Measurements from ENCODE around the gene TPCN2.

Gene TPCN2

GRCh38 chr11:69114811-69115523, 66.2 kb downstream of the TPCN2 start:
- Histone ChIP-seq H3K27ac (ENCODE audit: low read depth, low read length) (no peak overlapping the region), H3K4me1 (ENCODE audit: insufficient read depth, low read length) (no peaks in the 10 kb centered on the region), H3K9me3 (ENCODE audit: low read length) (no peaks in the 10 kb centered on the region), H3K9ac (ENCODE audit: low read length) (no peak overlapping the region), H3K36me3 (ENCODE audit: insufficient read depth, low read length) (no peaks in the 10 kb centered on the region), H3K4me3 (ENCODE audit: low read depth in 1 of 2, low read length in 2 of 2) (no peak overlapping the region), H3K27me3 (ENCODE audit: control insufficient read depth in 1 of 2, insufficient read depth in 2 of 2, low read length in 2 of 2) (no peaks in the 10 kb centered on the region)

- no peak overlapping the region for H3K27ac ChIP-seq (ENCODE audit: low read depth, low read length)
- H3K4me3 ChIP-seq (ENCODE audit: low read depth in 1 of 2, low read length in 2 of 2): no peak overlapping the region
- no peaks in the 10 kb centered on the region for H3K27me3 ChIP-seq (ENCODE audit: control insufficient read depth in 1 of 2, insufficient read depth in 2 of 2, low read length in 2 of 2)
- no peak overlapping the region for H3K9ac ChIP-seq (ENCODE audit: low read length)
- H3K36me3 ChIP-seq (ENCODE audit: insufficient read depth, low read length): no peaks in the 10 kb centered on the region
- no peaks in the 10 kb centered on the region for H3K4me1 ChIP-seq (ENCODE audit: insufficient read depth, low read length)
- no peaks in the 10 kb centered on the region for H3K9me3 ChIP-seq (ENCODE audit: low read length)
These were observed 67.1 kb downstream of the TPCN2 start for GRCh38 chr11:69115586-69116560.

GRCh38 chr11:69116671-69117070, 67.9 kb downstream of the TPCN2 start:
- Histone ChIP-seq H3K9me3 (ENCODE audit: low read length) (no peaks in the 10 kb centered on the region), H3K27me3 (ENCODE audit: control insufficient read depth in 1 of 2, insufficient read depth in 2 of 2, low read length in 2 of 2) (no peaks in the 10 kb centered on the region)

GRCh38 chr11:69119190-69119589, 70.5 kb downstream of the TPCN2 start:
- no peak overlapping the region for H3K4me3 ChIP-seq (ENCODE audit: low read depth in 1 of 2, low read length in 2 of 2)
- H3K4me1 ChIP-seq (ENCODE audit: insufficient read depth, low read length): peaks cover 12% of the 10 kb centered on the region
- no peak overlapping the region for H3K27ac ChIP-seq (ENCODE audit: low read depth, low read length)
- no peaks in the 10 kb centered on the region for H3K27me3 ChIP-seq (ENCODE audit: control insufficient read depth in 1 of 2, insufficient read depth in 2 of 2, low read length in 2 of 2)
- H3K36me3 ChIP-seq (ENCODE audit: insufficient read depth, low read length): no peaks in the 10 kb centered on the region
- H3K9me3 ChIP-seq (ENCODE audit: low read length): no peaks in the 10 kb centered on the region
- no peak overlapping the region for H3K9ac ChIP-seq (ENCODE audit: low read length)

More at GRCh38 chr11:69116671-69117070, 67.9 kb downstream of the TPCN2 start:
- Histone ChIP-seq H3K36me3 (ENCODE audit: insufficient read depth, low read length) (no peaks in the 10 kb centered on the region), H3K4me3 (ENCODE audit: low read depth in 1 of 2, low read length in 2 of 2) (no peak overlapping the region), H3K9ac (ENCODE audit: low read length) (no peak overlapping the region), H3K27ac (ENCODE audit: low read depth, low read length) (no peak overlapping the region), H3K4me1 (ENCODE audit: insufficient read depth, low read length) (no peaks in the 10 kb centered on the region)

GRCh38 chr11:69120096-69120875, 71.6 kb downstream of the TPCN2 start:
- Histone ChIP-seq H3K36me3 (ENCODE audit: insufficient read depth, low read length) (no peaks in the 10 kb centered on the region), H3K4me1 (ENCODE audit: insufficient read depth, low read length) (peaks cover 12% of the 10 kb centered on the region), H3K27me3 (ENCODE audit: control insufficient read depth in 1 of 2, insufficient read depth in 2 of 2, low read length in 2 of 2) (no peaks in the 10 kb centered on the region), H3K27ac (ENCODE audit: low read depth, low read length) (no peak overlapping the region), H3K9ac (ENCODE audit: low read length) (no peak overlapping the region), H3K4me3 (ENCODE audit: low read depth in 1 of 2, low read length in 2 of 2) (no peak overlapping the region), H3K9me3 (ENCODE audit: low read length) (no peaks in the 10 kb centered on the region)

- Histone ChIP-seq H3K4me1 (ENCODE audit: insufficient read depth, low read length) (peaks cover 12% of the 10 kb centered on the region), H3K9ac (ENCODE audit: low read length) (no peak overlapping the region), H3K9me3 (ENCODE audit: low read length) (no peaks in the 10 kb centered on the region), H3K27me3 (ENCODE audit: control insufficient read depth in 1 of 2, insufficient read depth in 2 of 2, low read length in 2 of 2) (no peaks in the 10 kb centered on the region), H3K4me3 (ENCODE audit: low read depth in 1 of 2, low read length in 2 of 2) (no peak overlapping the region), H3K36me3 (ENCODE audit: insufficient read depth, low read length) (no peaks in the 10 kb centered on the region), H3K27ac (ENCODE audit: low read depth, low read length) (no peak overlapping the region)
These were observed 72.3 kb downstream of the TPCN2 start for GRCh38 chr11:69121021-69121420.

GRCh38 chr11:69121621-69122325, 73.0 kb downstream of the TPCN2 start:
- Histone ChIP-seq H3K4me3 (ENCODE audit: low read depth in 1 of 2, low read length in 2 of 2) (no peak overlapping the region), H3K9ac (ENCODE audit: low read length) (no peak overlapping the region), H3K27me3 (ENCODE audit: control insufficient read depth in 1 of 2, insufficient read depth in 2 of 2, low read length in 2 of 2) (no peaks in the 10 kb centered on the region), H3K4me1 (ENCODE audit: insufficient read depth, low read length) (peaks cover 20% of the 10 kb centered on the region), H3K36me3 (ENCODE audit: insufficient read depth, low read length) (no peaks in the 10 kb centered on the region), H3K9me3 (ENCODE audit: low read length) (no peaks in the 10 kb centered on the region), H3K27ac (ENCODE audit: low read depth, low read length) (no peak overlapping the region)

- no peak overlapping the region for H3K27ac ChIP-seq (ENCODE audit: low read depth, low read length)
- H3K9ac ChIP-seq (ENCODE audit: low read length): no peak overlapping the region
- no peaks in the 10 kb centered on the region for H3K27me3 ChIP-seq (ENCODE audit: control insufficient read depth in 1 of 2, insufficient read depth in 2 of 2, low read length in 2 of 2)
- peak overlapping the region; percentile 23 to 31 for H3K4me3 ChIP-seq (ENCODE audit: low read depth in 1 of 2, low read length in 2 of 2)
- peaks cover 21% of the 10 kb centered on the region for H3K4me1 ChIP-seq (ENCODE audit: insufficient read depth, low read length)
- no peaks in the 10 kb centered on the region for H3K36me3 ChIP-seq (ENCODE audit: insufficient read depth, low read length)
- no peaks in the 10 kb centered on the region for H3K9me3 ChIP-seq (ENCODE audit: low read length)
These were observed 73.5 kb downstream of the TPCN2 start for GRCh38 chr11:69122326-69122629.

GRCh38 chr11:69122630-69123431, 74.1 kb downstream of the TPCN2 start:
- Histone ChIP-seq H3K9ac (ENCODE audit: low read length) (no peak overlapping the region), H3K27me3 (ENCODE audit: control insufficient read depth in 1 of 2, insufficient read depth in 2 of 2, low read length in 2 of 2) (no peaks in the 10 kb centered on the region), H3K9me3 (ENCODE audit: low read length) (no peaks in the 10 kb centered on the region), H3K36me3 (ENCODE audit: insufficient read depth, low read length) (no peaks in the 10 kb centered on the region), H3K4me3 (ENCODE audit: low read depth in 1 of 2, low read length in 2 of 2) (peak overlapping the region; percentile 23 to 31), H3K4me1 (ENCODE audit: insufficient read depth, low read length) (peaks cover 21% of the 10 kb centered on the region), H3K27ac (ENCODE audit: low read depth, low read length) (no peak overlapping the region)

All from muscle layer of colon (tissue), 2 donors.